Measurements from ENCODE around the gene PDE10A. TPM values are rescaled to one million over a fixed set of nuclear protein-coding genes. Genes with fewer than 3 reads are reported as not detected.
A peak's percentile ranks its signal among the peaks of the same experiment; 100 is the strongest.

Gene PDE10A
- total RNA-seq, 1 donor: 12.7 TPM

DNA sequence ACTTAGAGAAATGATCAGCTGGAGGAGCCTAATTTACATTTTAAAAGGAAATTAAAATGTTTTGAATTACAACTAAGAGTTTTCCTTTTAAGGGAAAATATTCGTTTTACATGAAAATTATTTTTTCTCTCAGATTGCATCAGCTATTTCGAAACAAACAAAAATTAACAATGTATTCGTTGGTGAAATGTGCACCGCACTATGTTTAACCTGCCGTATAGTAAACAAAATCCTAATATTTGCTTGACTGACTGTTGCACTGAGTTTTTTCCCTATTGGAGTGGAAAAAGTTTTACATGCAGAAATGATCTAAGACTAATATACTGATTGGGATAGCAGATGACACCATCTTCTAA, 5.7 kb downstream of the PDE10A start:
- TF ChIP-seq, protein P1, sequence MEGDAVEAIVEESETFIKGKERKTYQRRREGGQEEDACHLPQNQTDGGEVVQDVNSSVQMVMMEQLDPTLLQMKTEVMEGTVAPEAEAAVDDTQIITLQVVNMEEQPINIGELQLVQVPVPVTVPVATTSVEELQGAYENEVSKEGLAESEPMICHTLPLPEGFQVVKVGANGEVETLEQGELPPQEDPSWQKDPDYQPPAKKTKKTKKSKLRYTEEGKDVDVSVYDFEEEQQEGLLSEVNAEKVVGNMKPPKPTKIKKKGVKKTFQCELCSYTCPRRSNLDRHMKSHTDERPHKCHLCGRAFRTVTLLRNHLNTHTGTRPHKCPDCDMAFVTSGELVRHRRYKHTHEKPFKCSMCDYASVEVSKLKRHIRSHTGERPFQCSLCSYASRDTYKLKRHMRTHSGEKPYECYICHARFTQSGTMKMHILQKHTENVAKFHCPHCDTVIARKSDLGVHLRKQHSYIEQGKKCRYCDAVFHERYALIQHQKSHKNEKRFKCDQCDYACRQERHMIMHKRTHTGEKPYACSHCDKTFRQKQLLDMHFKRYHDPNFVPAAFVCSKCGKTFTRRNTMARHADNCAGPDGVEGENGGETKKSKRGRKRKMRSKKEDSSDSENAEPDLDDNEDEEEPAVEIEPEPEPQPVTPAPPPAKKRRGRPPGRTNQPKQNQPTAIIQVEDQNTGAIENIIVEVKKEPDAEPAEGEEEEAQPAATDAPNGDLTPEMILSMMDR (IDR thresholded peaks at IDR 0.05; ENCODE audit: insufficient read depth, low read length): no peak
- DNase-seq (ENCODE audit: low read depth): no peak
- H3K4me3 ChIP-seq (ENCODE audit: low read depth, low read length): no peak overlapping the region

- no peak overlapping the region for H3K4me3 ChIP-seq (ENCODE audit: low read depth, low read length)
- DNase-seq (ENCODE audit: low read depth): no peak
- TF ChIP-seq, protein P1 (IDR thresholded peaks at IDR 0.05; ENCODE audit: insufficient read depth, low read length): no peak
Observed at GRCh38 chr6:165656581-165657324, 6.3 kb downstream of the PDE10A start.

GRCh38 chr6:165655191-165655590, 7.8 kb downstream of the PDE10A start:
- no peak overlapping the region for H3K4me3 ChIP-seq (ENCODE audit: low read depth, low read length)
- no peak for DNase-seq (ENCODE audit: low read depth)
- TF ChIP-seq, protein P1 (IDR thresholded peaks at IDR 0.05; ENCODE audit: insufficient read depth, low read length): no peak

GRCh38 chr6:165654144-165654543, 8.9 kb downstream of the PDE10A start:
- no peak overlapping the region for H3K4me3 ChIP-seq (ENCODE audit: low read depth, low read length)
- no peak for DNase-seq (ENCODE audit: low read depth)
- TF ChIP-seq, protein P1 (IDR thresholded peaks at IDR 0.05; ENCODE audit: insufficient read depth, low read length): no peak

GRCh38 chr6:165653607-165654006, 9.4 kb downstream of the PDE10A start:
- no peak for DNase-seq (ENCODE audit: low read depth)
- TF ChIP-seq, protein P1 (IDR thresholded peaks at IDR 0.05; ENCODE audit: insufficient read depth, low read length): no peak
- H3K4me3 ChIP-seq (ENCODE audit: low read depth, low read length): no peak overlapping the region

- TF ChIP-seq, protein P1 (IDR thresholded peaks at IDR 0.05; ENCODE audit: insufficient read depth, low read length): no peak
- DNase-seq (ENCODE audit: low read depth): peak; percentile 62
- H3K4me3 ChIP-seq (ENCODE audit: low read depth, low read length): no peak overlapping the region
Observed at GRCh38 chr6:165653196-165653595, 9.8 kb downstream of the PDE10A start.

DNA sequence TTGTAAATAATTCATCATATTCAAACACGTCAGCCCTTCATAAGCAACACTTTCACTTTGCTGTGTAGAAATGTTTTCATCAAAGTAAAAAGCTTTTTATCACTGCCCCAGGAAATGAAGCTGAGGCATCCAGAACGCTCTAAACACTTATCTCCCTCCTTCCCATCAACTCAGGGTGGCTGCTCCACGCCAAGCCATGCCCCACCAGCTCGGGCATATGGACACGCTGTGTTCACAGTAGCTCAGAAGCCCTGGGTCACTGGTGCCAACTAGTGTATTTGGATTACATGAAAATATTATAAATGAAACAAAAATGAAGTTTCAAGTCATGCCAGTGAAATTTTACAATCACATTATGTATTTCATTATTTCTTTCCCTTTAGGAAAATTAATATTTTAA, 10.3 kb downstream of the PDE10A start:
- DNase-seq (ENCODE audit: low read depth): no peak
- H3K4me3 ChIP-seq (ENCODE audit: low read depth, low read length): peak overlapping the region; percentile 44
- TF ChIP-seq, protein P1 (IDR thresholded peaks at IDR 0.05; ENCODE audit: insufficient read depth, low read length): no peak

Data from fibroblast of the aortic adventitia (primary cell).